Measurements from ENCODE around the gene SCAMP5.

SCAMP5 gene

GRCh38 chr15:75069301-75069925, 74.0 kb downstream of the SCAMP5 start:
- TF ChIP-seq CTCF (IDR thresholded peaks at IDR 0.05; ENCODE audit: extremely low read depth, missing control alignments), result no peak
- peak; percentile 76 for DNase-seq (ENCODE audit: low spot score)

- no peak for DNase-seq (ENCODE audit: low spot score)
- TF ChIP-seq CTCF (IDR thresholded peaks at IDR 0.05; ENCODE audit: extremely low read depth, missing control alignments), result no peak
These were observed 75.3 kb downstream of the SCAMP5 start for GRCh38 chr15:75070674-75071073.

All from GM20000 (cell line).